Measurements from ENCODE around the gene RPLP2.

RPLP2 gene

GRCh38 chr11:769887-770641 lies 39.7 kb upstream of the RPLP2 start:
- TF ChIP-seq, protein P1, sequence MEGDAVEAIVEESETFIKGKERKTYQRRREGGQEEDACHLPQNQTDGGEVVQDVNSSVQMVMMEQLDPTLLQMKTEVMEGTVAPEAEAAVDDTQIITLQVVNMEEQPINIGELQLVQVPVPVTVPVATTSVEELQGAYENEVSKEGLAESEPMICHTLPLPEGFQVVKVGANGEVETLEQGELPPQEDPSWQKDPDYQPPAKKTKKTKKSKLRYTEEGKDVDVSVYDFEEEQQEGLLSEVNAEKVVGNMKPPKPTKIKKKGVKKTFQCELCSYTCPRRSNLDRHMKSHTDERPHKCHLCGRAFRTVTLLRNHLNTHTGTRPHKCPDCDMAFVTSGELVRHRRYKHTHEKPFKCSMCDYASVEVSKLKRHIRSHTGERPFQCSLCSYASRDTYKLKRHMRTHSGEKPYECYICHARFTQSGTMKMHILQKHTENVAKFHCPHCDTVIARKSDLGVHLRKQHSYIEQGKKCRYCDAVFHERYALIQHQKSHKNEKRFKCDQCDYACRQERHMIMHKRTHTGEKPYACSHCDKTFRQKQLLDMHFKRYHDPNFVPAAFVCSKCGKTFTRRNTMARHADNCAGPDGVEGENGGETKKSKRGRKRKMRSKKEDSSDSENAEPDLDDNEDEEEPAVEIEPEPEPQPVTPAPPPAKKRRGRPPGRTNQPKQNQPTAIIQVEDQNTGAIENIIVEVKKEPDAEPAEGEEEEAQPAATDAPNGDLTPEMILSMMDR (conservative IDR thresholded peaks at IDR 0.05) = no peak
- TF ChIP-seq ZFX (IDR thresholded peaks at IDR 0.05) = no peak

GRCh38 chr11:770642-771616 lies 38.8 kb upstream of the RPLP2 start:
- no peak overlapping the region for H3K27ac ChIP-seq
- no peak for TF ChIP-seq ZFX (IDR thresholded peaks at IDR 0.05)
- TF ChIP-seq, protein P1 (conservative IDR thresholded peaks at IDR 0.05) = no peak

More at GRCh38 chr11:769887-770641, 39.7 kb upstream of the RPLP2 start:
- H3K27ac ChIP-seq = no peak overlapping the region

- TF ChIP-seq, protein P1 (conservative IDR thresholded peaks at IDR 0.05) = no peak
- no peak for TF ChIP-seq ZFX (IDR thresholded peaks at IDR 0.05)
- H3K27ac ChIP-seq = no peak overlapping the region
These were observed 38.1 kb upstream of the RPLP2 start for GRCh38 chr11:771617-772204.

DNA sequence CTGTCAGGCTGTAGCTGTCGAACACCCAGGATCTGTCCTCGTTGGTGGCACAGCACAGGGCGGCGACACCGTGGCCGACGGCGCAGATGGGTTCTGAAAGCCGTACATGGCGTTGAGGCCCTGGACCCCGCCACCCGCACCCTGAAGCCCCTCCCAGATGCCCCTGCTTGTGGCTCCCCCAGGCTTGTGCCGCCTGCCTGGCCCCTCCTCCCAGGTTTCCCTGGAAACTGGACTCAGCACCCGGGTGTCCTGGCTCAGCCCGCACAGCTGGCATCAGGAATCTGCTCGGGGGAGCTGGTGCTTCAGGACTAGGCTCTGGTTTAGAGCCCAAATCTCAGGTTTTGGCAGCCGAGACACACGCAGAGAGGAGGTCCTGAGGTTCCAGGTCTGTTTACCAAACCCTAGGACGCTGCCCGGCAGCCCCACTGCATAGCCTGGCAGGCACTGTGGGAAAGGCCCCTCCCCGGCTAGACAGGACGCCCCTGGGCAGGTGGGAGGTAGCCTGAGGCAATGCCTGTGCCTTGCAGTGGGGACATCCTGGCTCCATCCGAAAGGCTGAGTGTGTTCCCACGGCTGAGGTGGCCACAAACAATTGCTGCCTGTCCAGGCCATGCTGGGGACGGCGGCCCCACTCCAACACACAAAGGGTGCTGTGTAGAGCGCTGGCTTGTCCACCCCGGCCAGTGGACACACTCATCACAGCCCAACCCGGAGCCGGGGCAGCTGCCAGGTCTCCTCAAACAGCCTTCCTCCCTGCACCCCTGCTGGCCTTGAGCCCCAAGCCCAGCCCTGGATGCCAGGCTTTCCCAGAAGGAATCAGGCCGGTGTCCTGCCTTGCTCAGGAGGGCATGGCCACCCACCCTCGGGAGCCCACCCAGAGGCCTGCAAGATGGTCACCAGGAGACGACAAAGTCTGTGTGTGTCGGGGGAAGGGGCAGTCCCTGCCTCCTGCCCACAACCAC lies 37.1 kb upstream of the RPLP2 start:
- H3K27ac ChIP-seq = no peak overlapping the region
- TF ChIP-seq, protein P1 (conservative IDR thresholded peaks at IDR 0.05) = no peak
- no peak for TF ChIP-seq ZFX (IDR thresholded peaks at IDR 0.05)

DNA sequence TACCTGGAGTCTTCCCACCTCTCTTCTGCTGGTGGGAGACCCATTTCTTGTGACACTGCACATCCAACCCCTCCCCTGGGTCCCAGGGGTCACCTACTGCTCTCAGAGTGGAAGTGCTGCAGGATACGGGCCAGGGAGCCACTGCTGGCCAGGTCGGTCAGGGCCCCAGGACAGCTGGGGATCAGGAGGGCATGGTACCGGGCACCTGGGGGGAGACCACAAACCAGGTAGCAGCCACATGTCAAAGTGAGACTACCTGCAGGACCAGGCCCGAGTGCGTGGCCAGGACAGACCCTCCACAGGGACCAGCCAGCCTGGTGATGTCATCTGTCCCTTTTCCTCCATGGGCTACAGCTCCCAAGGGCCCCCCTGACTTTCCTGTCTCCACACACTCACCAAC lies 36.3 kb upstream of the RPLP2 start:
- TF ChIP-seq ZFX (IDR thresholded peaks at IDR 0.05) = no peak
- TF ChIP-seq, protein P1 (conservative IDR thresholded peaks at IDR 0.05) = no peak
- no peak overlapping the region for H3K27ac ChIP-seq

GRCh38 chr11:773830-774229 lies 35.9 kb upstream of the RPLP2 start:
- TF ChIP-seq ZFX (IDR thresholded peaks at IDR 0.05) = no peak
- TF ChIP-seq, protein P1 (conservative IDR thresholded peaks at IDR 0.05) = no peak
- H3K27ac ChIP-seq = no peak overlapping the region

Measured in C4-2B (cell line).